SK-N-MC (cell line): ENCODE data around the gene PLA2G12B.

Source experiments
- EZH2 ChIP-seq: fragments of 200-600 bp; sonication (generic); IDR thresholded peaks from one replicate; pipeline ENCODE4 v1.6.1; 2017; ENCODE audit warnings: antibody characterized with exemption
- FOXP2 ChIP-seq: optimal IDR thresholded peaks from 2 replicates; pipeline ENCODE3; 2011; ENCODE audit warnings: mild to moderate bottlenecking, moderate library complexity; ENCODE audit not compliant: insufficient read depth; ENCODE audit errors: extremely low read length, control extremely low read depth

DNA sequence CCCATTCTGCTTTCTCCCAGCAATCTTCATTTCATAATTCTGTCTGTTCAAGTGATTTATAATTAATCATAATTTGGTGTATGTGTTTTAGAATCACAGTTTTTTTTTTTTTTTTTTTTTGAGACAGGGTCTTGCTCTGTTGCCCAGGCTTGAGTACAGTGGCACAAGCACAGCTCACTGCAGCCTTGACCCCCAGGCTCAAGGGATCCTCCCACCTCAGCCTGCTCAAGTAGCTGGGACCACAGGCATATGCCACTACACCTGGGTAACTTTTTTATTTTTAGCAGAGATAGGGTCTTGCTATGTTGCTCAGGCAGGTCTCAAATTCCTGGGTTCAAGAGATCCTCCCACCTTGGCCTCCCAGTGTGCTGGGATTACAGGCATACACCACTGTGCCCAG, 49.2 kb upstream of the PLA2G12B start:
- TF ChIP-seq FOXP2 (no peak), EZH2 (no peak)
